AG10803 (cell line): ENCODE results near the gene OPRL1.

ENCODE experiments used
- DNase-seq: peaks from one replicate; pipeline ENCODE4 v3.0.0; 2010; ENCODE audit warnings: low read depth
- H3K4me3 ChIP-seq: 2 replicates; pipeline ENCODE4 v1.5.1; 2011; ENCODE audit warnings: mild to moderate bottlenecking, low read length, control low read depth
- CTCF ChIP-seq: conservative IDR thresholded peaks from 2 replicates; pipeline ENCODE4 v1.5.1; 2011; ENCODE audit warnings: mild to moderate bottlenecking, low read length, control low read depth, inconsistent platforms

The OPRL1 gene

DNA sequence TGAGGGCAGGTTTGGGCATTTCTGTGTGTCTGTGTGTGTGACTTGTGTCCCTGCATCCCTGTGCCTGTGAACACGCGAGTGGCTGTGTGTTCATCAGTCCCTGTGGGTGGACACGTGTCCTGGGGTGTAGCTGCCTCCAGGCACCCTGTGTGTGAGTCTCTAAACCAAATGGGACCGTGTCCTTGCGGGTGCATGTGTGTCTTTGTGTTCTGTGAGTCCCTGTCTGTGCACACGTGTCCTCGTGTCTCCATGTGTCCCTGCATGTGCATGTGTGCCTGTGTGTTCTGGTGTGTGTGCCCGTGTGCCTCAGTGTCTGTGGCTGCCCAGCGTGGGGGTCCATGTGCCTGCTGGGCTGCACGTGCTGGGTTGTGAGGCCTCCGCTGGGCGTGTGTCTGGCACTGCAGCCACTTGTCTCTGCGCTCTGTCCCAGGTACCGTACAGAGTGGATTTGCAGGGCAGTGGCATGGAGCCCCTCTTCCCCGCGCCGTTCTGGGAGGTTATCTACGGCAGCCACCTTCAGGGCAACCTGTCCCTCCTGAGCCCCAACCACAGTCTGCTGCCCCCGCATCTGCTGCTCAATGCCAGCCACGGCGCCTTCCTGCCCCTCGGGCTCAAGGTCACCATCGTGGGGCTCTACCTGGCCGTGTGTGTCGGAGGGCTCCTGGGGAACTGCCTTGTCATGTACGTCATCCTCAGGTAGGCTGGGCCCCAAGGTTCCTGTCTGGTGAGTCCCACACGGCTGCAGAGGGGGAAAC is 12.6 kb downstream of the OPRL1 start:
- no peak for TF ChIP-seq CTCF
- no peak overlapping the region for H3K4me3 ChIP-seq
- DNase-seq, result no peak

DNA sequence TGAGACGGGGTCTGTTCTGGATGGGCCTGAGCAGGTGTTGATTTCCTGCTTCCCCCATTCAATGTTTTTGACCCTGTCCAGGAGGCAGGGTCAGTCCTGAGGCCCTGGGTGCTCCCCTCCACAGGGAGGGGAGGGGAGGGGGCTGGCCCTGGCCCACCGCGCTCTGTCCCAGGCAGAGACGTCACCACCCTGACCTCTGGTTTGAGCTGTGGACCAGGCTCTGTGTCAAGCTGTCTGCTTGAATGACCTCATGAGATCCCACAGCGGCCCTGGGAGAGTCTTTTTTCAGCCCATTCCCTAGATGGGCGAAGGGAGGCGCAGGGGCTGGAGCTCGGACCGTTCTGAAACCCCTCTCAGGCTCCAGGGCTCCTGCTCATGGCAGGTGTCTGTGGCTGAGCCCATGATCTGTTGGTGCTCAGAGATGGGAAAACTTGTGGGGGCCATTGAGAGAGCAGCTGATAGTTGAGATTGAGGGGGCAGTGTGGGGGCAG is 13.2 kb downstream of the OPRL1 start:
- no peak overlapping the region for H3K4me3 ChIP-seq
- TF ChIP-seq CTCF, result no peak
- DNase-seq, result no peak

GRCh38 chr20:64095455-64095854 is 15.6 kb downstream of the OPRL1 start:
- no peak overlapping the region for H3K4me3 ChIP-seq
- TF ChIP-seq CTCF, result no peak
- DNase-seq, result no peak

DNA sequence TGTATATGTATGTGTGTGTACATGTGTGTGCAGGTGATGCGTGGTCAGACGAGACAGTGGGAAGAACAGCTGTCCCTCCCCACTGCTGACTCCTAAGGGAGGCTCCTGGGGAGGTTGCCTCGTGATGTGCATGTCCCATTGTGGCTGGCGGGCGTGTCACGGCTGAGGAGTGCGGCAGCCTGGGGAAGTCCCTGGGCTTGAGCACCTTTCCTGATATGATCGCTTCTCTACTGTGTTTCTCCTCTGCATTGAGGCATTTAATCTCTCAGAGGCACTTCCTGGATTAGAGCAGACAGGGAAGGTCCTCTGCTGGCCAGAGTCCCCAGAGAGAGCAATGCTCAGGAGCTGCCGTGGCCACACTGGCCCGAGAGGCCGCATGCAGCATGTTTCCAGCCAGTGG is 16.0 kb downstream of the OPRL1 start:
- H3K4me3 ChIP-seq, result no peak overlapping the region
- TF ChIP-seq CTCF, result no peak
- no peak for DNase-seq

GRCh38 chr20:64096535-64096934 is 16.7 kb downstream of the OPRL1 start:
- no peak overlapping the region for H3K4me3 ChIP-seq
- DNase-seq, result no peak
- no peak for TF ChIP-seq CTCF

DNA sequence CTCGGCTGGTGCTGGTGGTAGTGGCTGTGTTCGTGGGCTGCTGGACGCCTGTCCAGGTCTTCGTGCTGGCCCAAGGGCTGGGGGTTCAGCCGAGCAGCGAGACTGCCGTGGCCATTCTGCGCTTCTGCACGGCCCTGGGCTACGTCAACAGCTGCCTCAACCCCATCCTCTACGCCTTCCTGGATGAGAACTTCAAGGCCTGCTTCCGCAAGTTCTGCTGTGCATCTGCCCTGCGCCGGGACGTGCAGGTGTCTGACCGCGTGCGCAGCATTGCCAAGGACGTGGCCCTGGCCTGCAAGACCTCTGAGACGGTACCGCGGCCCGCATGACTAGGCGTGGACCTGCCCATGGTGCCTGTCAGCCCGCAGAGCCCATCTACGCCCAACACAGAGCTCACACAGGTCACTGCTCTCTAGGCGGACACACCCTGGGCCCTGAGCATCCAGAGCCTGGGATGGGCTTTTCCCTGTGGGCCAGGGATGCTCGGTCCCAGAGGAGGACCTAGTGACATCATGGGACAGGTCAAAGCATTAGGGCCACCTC is 18.7 kb downstream of the OPRL1 start:
- H3K4me3 ChIP-seq, result no peak overlapping the region
- TF ChIP-seq CTCF, result no peak

More for the DNA sequence above, 18.7 kb downstream of the OPRL1 start:
- DNase-seq, result no peak
